Peyer's patch (tissue), 4 donors: ENCODE results near the gene S100A12.

Experiments
- POLR2A ChIP-seq, 2 donors: fragments of 450-650 bp; IDR thresholded peaks; one replicate each; pipeline ENCODE4 v1.5.1; 2017; ENCODE audit warnings: antibody characterized with exemption in 2 of 2, mild to moderate bottlenecking in 2 of 2, moderate library complexity in 2 of 2
- TF ChIP-seq, protein P1 (sequence below), 6 experiments: fragments of 450-650 bp in 4 of 6; fragments of 200-600 bp in 2 of 6; sonication (generic) in 1 of 6; IDR thresholded peaks; one replicate each; pipeline ENCODE4 v1.5.1; 2017 to 2019; ENCODE audit warnings: antibody characterized with exemption in 6 of 6, mild to moderate bottlenecking in 3 of 6, moderate library complexity in 1 of 6

- TF ChIP-seq, protein P1, sequence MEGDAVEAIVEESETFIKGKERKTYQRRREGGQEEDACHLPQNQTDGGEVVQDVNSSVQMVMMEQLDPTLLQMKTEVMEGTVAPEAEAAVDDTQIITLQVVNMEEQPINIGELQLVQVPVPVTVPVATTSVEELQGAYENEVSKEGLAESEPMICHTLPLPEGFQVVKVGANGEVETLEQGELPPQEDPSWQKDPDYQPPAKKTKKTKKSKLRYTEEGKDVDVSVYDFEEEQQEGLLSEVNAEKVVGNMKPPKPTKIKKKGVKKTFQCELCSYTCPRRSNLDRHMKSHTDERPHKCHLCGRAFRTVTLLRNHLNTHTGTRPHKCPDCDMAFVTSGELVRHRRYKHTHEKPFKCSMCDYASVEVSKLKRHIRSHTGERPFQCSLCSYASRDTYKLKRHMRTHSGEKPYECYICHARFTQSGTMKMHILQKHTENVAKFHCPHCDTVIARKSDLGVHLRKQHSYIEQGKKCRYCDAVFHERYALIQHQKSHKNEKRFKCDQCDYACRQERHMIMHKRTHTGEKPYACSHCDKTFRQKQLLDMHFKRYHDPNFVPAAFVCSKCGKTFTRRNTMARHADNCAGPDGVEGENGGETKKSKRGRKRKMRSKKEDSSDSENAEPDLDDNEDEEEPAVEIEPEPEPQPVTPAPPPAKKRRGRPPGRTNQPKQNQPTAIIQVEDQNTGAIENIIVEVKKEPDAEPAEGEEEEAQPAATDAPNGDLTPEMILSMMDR (IDR thresholded peaks at IDR 0.05): no peak
- no peak for TF ChIP-seq POLR2A (IDR thresholded peaks at IDR 0.05)
These were observed 18.2 kb downstream of the S100A12 start for GRCh38 chr1:153357076-153357852.
